ENCODE measurements around the gene FNDC3B. TPM values are rescaled to one million over a fixed set of nuclear protein-coding genes. Genes with fewer than 3 reads are reported as not detected.
A peak's percentile ranks its signal among the peaks of the same experiment; 100 is the strongest.

Gene FNDC3B
- total and polyA plus RNA-seq, 9 of the 15 experiments (the other 6 are each of a cell fraction or from before 2014, with no cell fraction given) = 7.0 to 35.8 (median 16.2) TPM

DNA sequence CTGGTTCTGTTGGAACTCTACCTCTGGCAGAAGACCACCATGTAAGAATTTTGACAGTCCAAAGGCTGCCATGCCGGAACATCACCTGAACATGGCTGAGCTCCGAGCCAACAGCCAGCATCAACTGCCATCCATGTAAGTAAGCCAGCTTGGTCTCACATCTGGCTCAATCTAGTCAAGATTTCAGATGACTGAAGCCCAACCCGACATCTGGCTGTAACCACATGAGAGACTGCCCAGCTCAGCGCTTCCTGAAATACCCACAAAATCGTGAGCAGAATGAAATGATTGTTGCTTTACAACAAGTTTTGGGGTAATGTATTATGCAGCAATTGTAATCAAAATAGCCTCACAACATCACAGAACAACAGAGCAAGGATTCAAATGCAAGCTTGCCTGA lies 375.9 kb downstream of the FNDC3B start:
- intact Hi-C loops (cut with micrococcal nuclease) = no loop called here
- H3K9ac ChIP-seq (ENCODE audit: insufficient read depth in 1 of 2, low read depth in 2 of 2, low read length in 2 of 2) = no peak overlapping the region
- H3K9me1 ChIP-seq (ENCODE audit: control insufficient read depth, insufficient read depth, low read length) = no peaks in the 10 kb centered on the region
- WGBS (ENCODE audit: insufficient coverage, low coverage, missing lambda C conversion rate) = 6% methylated on average over 5 of the region's 5 CpGs
- no peaks in the 10 kb centered on the region for H4K20me1 ChIP-seq (replicated peaks; ENCODE audit: control insufficient read depth, insufficient read depth, low read length)
- H3K27ac ChIP-seq (ENCODE audit: extremely low read depth, low read depth, low read length) = no peak overlapping the region
- CTCF ChIA-PET (ENCODE audit: low intra/inter-chr PET ratio) = interaction anchor here (0.6 kb wide), 1 partner anchor 111 kb away, joined by 5 read pairs; no protein-coding TSS in a partner anchor
- in situ Hi-C loops (cut with MboI) = no loop called here
- TF ChIP-seq, protein P1, sequence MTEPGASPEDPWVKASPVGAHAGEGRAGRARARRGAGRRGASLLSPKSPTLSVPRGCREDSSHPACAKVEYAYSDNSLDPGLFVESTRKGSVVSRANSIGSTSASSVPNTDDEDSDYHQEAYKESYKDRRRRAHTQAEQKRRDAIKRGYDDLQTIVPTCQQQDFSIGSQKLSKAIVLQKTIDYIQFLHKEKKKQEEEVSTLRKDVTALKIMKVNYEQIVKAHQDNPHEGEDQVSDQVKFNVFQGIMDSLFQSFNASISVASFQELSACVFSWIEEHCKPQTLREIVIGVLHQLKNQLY (CRISPR knock-in tag; conservative IDR thresholded peaks at IDR 0.05) = no peak
- TF ChIP-seq, protein P2, sequence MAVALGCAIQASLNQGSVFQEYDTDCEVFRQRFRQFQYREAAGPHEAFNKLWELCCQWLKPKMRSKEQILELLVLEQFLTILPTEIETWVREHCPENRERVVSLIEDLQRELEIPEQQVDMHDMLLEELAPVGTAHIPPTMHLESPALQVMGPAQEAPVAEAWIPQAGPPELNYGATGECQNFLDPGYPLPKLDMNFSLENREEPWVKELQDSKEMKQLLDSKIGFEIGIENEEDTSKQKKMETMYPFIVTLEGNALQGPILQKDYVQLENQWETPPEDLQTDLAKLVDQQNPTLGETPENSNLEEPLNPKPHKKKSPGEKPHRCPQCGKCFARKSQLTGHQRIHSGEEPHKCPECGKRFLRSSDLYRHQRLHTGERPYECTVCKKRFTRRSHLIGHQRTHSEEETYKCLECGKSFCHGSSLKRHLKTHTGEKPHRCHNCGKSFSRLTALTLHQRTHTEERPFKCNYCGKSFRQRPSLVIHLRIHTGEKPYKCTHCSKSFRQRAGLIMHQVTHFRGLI (CRISPR knock-in tag; IDR thresholded peaks at IDR 0.05) = no peak
- TF ChIP-seq DDX20 (tag; IDR thresholded peaks at IDR 0.05; ENCODE audit: low read depth) = no peak
- no peak for TF ChIP-seq DPF2 (IDR thresholded peaks at IDR 0.05)
- POLR2A ChIA-PET = interaction anchor here (1.3 kb wide), 1 partner anchor 12 kb away, joined by 5 read pairs; no protein-coding TSS in a partner anchor
- H3K4me1 ChIP-seq (replicated peaks in 1 of 2; ENCODE audit: control insufficient read depth in 2 of 2, insufficient read depth in 2 of 2, low read length in 2 of 2) = peaks cover 0 to 8% of the 10 kb centered on the region in 2 experiments; a peak in 1 of 5 replicates
- peaks cover 8 to 17% of the 10 kb centered on the region in 2 experiments; a peak in 4 of 5 replicates for H3K27me3 ChIP-seq (ENCODE audit: control insufficient read depth in 2 of 2, insufficient read depth in 2 of 2, low read length in 2 of 2)
- H3K36me3 ChIP-seq (ENCODE audit: control insufficient read depth, insufficient read depth, low read length) = no peaks in the 10 kb centered on the region
- BruUV-seq (replicated peaks) = no TSS peak
- no peaks in the 10 kb centered on the region for H3K79me2 ChIP-seq (ENCODE audit: control insufficient read depth, insufficient read depth, low read length)
- no peak overlapping the region for H3K4me3 ChIP-seq
- H2AFZ ChIP-seq (ENCODE audit: low read depth, low read length) = no peak overlapping the region
- DNase-seq (ENCODE audit: extremely low read depth in 1 of 4, low spot score in 3 of 4) (no peak), ATAC-seq (no peak), FAIRE-seq (peak; percentile 54)
- no peaks in the 10 kb centered on the region for H3K9me3 ChIP-seq (replicated peaks; ENCODE audit: control insufficient read depth, insufficient read depth, low read depth, low read length)
- no peak overlapping the region for H3K4me2 ChIP-seq (ENCODE audit: insufficient read depth, low read length)
